Chondrocyte (in vitro differentiated cells): ENCODE measurements around the gene COL28A1. TPM values are rescaled to one million over a fixed set of nuclear protein-coding genes. Genes with fewer than 3 reads are reported as not detected.

Experiments used
- DNase-seq: peaks from one replicate; pipeline ENCODE4 v3.0.0; 2021; ENCODE audit warnings: mixed read lengths, low spot score
- H3K27ac Mint-ChIP-seq: one replicate; pipeline ENCODE4 v1.8.0; 2021; ENCODE audit warnings: mild to moderate bottlenecking, moderate library complexity, mixed read lengths; ENCODE audit not compliant: unreplicated experiment
- H3K27me3 Mint-ChIP-seq: 2 replicates; pipeline ENCODE4 v1.8.0; 2021; ENCODE audit warnings: low read depth, mixed read lengths
- H3K36me3 Mint-ChIP-seq: 2 replicates; pipeline ENCODE4 v1.8.0; 2021; ENCODE audit warnings: low read depth, mixed read lengths
- H3K4me1 Mint-ChIP-seq: 2 replicates; pipeline ENCODE4 v1.8.0; 2021; ENCODE audit warnings: low read depth, mild to moderate bottlenecking, mixed read lengths
- H3K4me3 Mint-ChIP-seq: one replicate; pipeline ENCODE4 v1.8.0; 2021; ENCODE audit warnings: mild to moderate bottlenecking, moderate library complexity, mixed read lengths; ENCODE audit not compliant: unreplicated experiment
- H3K9me3 Mint-ChIP-seq: 2 replicates; pipeline ENCODE4 v1.8.0; 2021; ENCODE audit warnings: low read depth, mixed read lengths
- CTCF ChIP-seq: fragments of 200-600 bp; sonication (generic); IDR thresholded peaks from 2 replicates; pipeline ENCODE4 v1.5.0; 2021; ENCODE audit warnings: antibody characterized with exemption, mild to moderate bottlenecking, moderate library complexity
- total RNA-seq: library from RNA; stranded (reverse); gene quantifications from 3 replicates; pipeline ENCODE4 v1.2.1, GENCODE V29; 2021

Gene COL28A1
- total RNA-seq, 1 donor from 2014 or later: 0.25 TPM

GRCh38 chr7:7533831-7534430 is 1.7 kb downstream of the COL28A1 start:
- no peak for DNase-seq
- H3K4me3 Mint-ChIP-seq: no peak overlapping the region
- no peaks in the 10 kb centered on the region for H3K27me3 Mint-ChIP-seq
- no peak for TF ChIP-seq CTCF
- H3K9me3 Mint-ChIP-seq: no peaks in the 10 kb centered on the region
- H3K4me1 Mint-ChIP-seq: peaks cover 5% of the 10 kb centered on the region
- H3K36me3 Mint-ChIP-seq: no peaks in the 10 kb centered on the region
- H3K27ac Mint-ChIP-seq: no peak overlapping the region

- Mint-ChIP-seq H3K4me1 (peaks cover 2% of the 10 kb centered on the region), H3K36me3 (no peaks in the 10 kb centered on the region), H3K27me3 (no peaks in the 10 kb centered on the region), H3K4me3 (no peak overlapping the region), H3K9me3 (peaks cover 2% of the 10 kb centered on the region), H3K27ac (no peak overlapping the region)
- no peak for TF ChIP-seq CTCF
- DNase-seq: no peak
Measured at GRCh38 chr7:7529328-7529727, 6.3 kb downstream of the COL28A1 start.

- no peak overlapping the region for H3K4me3 Mint-ChIP-seq
- H3K27ac Mint-ChIP-seq: no peak overlapping the region
- DNase-seq: peak; percentile 41
- peaks cover 6% of the 10 kb centered on the region for H3K4me1 Mint-ChIP-seq
- H3K27me3 Mint-ChIP-seq: no peaks in the 10 kb centered on the region
- TF ChIP-seq CTCF: no peak
- no peaks in the 10 kb centered on the region for H3K36me3 Mint-ChIP-seq
- peaks cover 2% of the 10 kb centered on the region for H3K9me3 Mint-ChIP-seq
Measured at GRCh38 chr7:7527047-7527446, 8.6 kb downstream of the COL28A1 start.

GRCh38 chr7:7526006-7526405 is 9.7 kb downstream of the COL28A1 start:
- Mint-ChIP-seq H3K4me3 (no peak overlapping the region), H3K4me1 (peaks cover 6% of the 10 kb centered on the region), H3K36me3 (no peaks in the 10 kb centered on the region), H3K27ac (no peak overlapping the region), H3K27me3 (no peaks in the 10 kb centered on the region), H3K9me3 (peaks cover 2% of the 10 kb centered on the region)
- no peak for TF ChIP-seq CTCF
- DNase-seq: no peak

GRCh38 chr7:7524121-7524520 is 11.6 kb downstream of the COL28A1 start:
- H3K4me3 Mint-ChIP-seq: no peak overlapping the region
- H3K27ac Mint-ChIP-seq: no peak overlapping the region
- TF ChIP-seq CTCF: no peak
- peaks cover 2% of the 10 kb centered on the region for H3K9me3 Mint-ChIP-seq
- peaks cover 9% of the 10 kb centered on the region for H3K4me1 Mint-ChIP-seq
- no peak for DNase-seq
- no peaks in the 10 kb centered on the region for H3K36me3 Mint-ChIP-seq
- no peaks in the 10 kb centered on the region for H3K27me3 Mint-ChIP-seq
